GM21529 (cell line): ENCODE measurements around the gene EPS8L2.

Experiments
- ATAC-seq: cut with Tn5 transposase; IDR thresholded peaks from one replicate; pipeline ENCODE4 v1.9.1; 2021; ENCODE audit not compliant: unreplicated experiment

The EPS8L2 gene

GRCh38 chr11:703506-703905 is 2.5 kb upstream of the EPS8L2 start:
- no peak for ATAC-seq

GRCh38 chr11:704228-704674 is 1.8 kb upstream of the EPS8L2 start:
- no peak for ATAC-seq

- ATAC-seq, result no peak
Observed at GRCh38 chr11:704781-705645, 1.0 kb upstream of the EPS8L2 start.

GRCh38 chr11:706439-706956 is 467 bp downstream of the EPS8L2 start:
- no peak for ATAC-seq

GRCh38 chr11:706957-707816 is 1.2 kb downstream of the EPS8L2 start:
- ATAC-seq, result no peak

- no peak for ATAC-seq
Observed at GRCh38 chr11:707817-708420, 1.9 kb downstream of the EPS8L2 start.

- ATAC-seq, result no peak
Observed at GRCh38 chr11:708511-708910, 2.5 kb downstream of the EPS8L2 start.

GRCh38 chr11:709109-709997 is 3.3 kb downstream of the EPS8L2 start:
- no peak for ATAC-seq

GRCh38 chr11:714436-714835 is 8.4 kb downstream of the EPS8L2 start:
- no peak for ATAC-seq

GRCh38 chr11:719214-720016 is 13.4 kb downstream of the EPS8L2 start:
- no peak for ATAC-seq

- no peak for ATAC-seq
Observed at GRCh38 chr11:720017-720641, 14.1 kb downstream of the EPS8L2 start.

GRCh38 chr11:720642-721246 is 14.7 kb downstream of the EPS8L2 start:
- ATAC-seq, result no peak

GRCh38 chr11:721247-721740 is 15.3 kb downstream of the EPS8L2 start:
- no peak for ATAC-seq

- no peak for ATAC-seq
Observed at GRCh38 chr11:721741-722345, 15.8 kb downstream of the EPS8L2 start.

GRCh38 chr11:722346-722811 is 16.3 kb downstream of the EPS8L2 start:
- no peak for ATAC-seq

GRCh38 chr11:723120-723883 is 17.3 kb downstream of the EPS8L2 start:
- ATAC-seq, result no peak
